Measurements from ENCODE around the gene KMT2E. TPM values are rescaled to one million over a fixed set of nuclear protein-coding genes. Genes with fewer than 3 reads are reported as not detected.

KMT2E gene
- total and polyA plus RNA-seq, 4 donors = 20.3 to 277 (median 62.8) TPM

- no peak overlapping the region for H3K9ac ChIP-seq (ENCODE audit: insufficient read depth in 1 of 2, low read length in 2 of 2)
- H3K4me3 ChIP-seq = no peak overlapping the region
- DNase-seq (peak in 1 of 3 donors; percentile 44), ATAC-seq (ENCODE audit: insufficient read depth, low FRiP score) (peak; percentile 64)
- H3K4me1 ChIP-seq (ENCODE audit: control insufficient read depth in 5 of 5, insufficient read depth in 5 of 5, low read length in 5 of 5) = peaks cover 0 to 9% (median 6%) of the 10 kb centered on the region in 5 donors
- H3K27ac ChIP-seq (ENCODE audit: low read depth in 1 of 2, low read length in 1 of 2) = peak overlapping the region; percentile 47 to 86
- H3K9me3 ChIP-seq (ENCODE audit: control insufficient read depth in 4 of 4, insufficient read depth in 3 of 4, low read length in 3 of 4) = no peaks in the 10 kb centered on the region
- no peak for TF ChIP-seq CTCF (IDR thresholded peaks at IDR 0.05; ENCODE audit: control extremely low read depth, extremely low read depth)
- H3K27me3 ChIP-seq (ENCODE audit: control insufficient read depth in 3 of 3, insufficient read depth in 3 of 3, low read length in 2 of 3) = no peaks in the 10 kb centered on the region
- no peaks in the 10 kb centered on the region for H3K36me3 ChIP-seq (ENCODE audit: control insufficient read depth in 4 of 4, insufficient read depth in 4 of 4, low read length in 4 of 4)
- WGBS, 2 donors = 60 to 81% methylated on average over 3 of the region's 3 CpGs
Measured at GRCh38 chr7:104971290-104972071, 42.5 kb upstream of the KMT2E start.

GRCh38 chr7:104972500-104972899 lies 41.5 kb upstream of the KMT2E start:
- no peak overlapping the region for H3K4me3 ChIP-seq
- peaks cover 0 to 10% (median 6%) of the 10 kb centered on the region in 5 donors for H3K4me1 ChIP-seq (ENCODE audit: control insufficient read depth in 5 of 5, insufficient read depth in 5 of 5, low read length in 5 of 5)
- WGBS, 2 donors = 77 to 93% methylated on average over 5 of the region's 5 CpGs
- H3K9me3 ChIP-seq (ENCODE audit: control insufficient read depth in 4 of 4, insufficient read depth in 3 of 4, low read length in 3 of 4) = no peaks in the 10 kb centered on the region
- ATAC-seq (ENCODE audit: insufficient read depth, low FRiP score) (no peak), DNase-seq (no peak)
- no peak for TF ChIP-seq CTCF (IDR thresholded peaks at IDR 0.05; ENCODE audit: control extremely low read depth, extremely low read depth)
- no peaks in the 10 kb centered on the region for H3K27me3 ChIP-seq (ENCODE audit: control insufficient read depth in 3 of 3, insufficient read depth in 3 of 3, low read length in 2 of 3)
- no peak overlapping the region for H3K9ac ChIP-seq (ENCODE audit: insufficient read depth in 1 of 2, low read length in 2 of 2)
- no peak overlapping the region for H3K27ac ChIP-seq (ENCODE audit: low read depth in 1 of 2, low read length in 1 of 2)
- peaks cover 0 to 2% (median 0%) of the 10 kb centered on the region in 4 donors for H3K36me3 ChIP-seq (ENCODE audit: control insufficient read depth in 4 of 4, insufficient read depth in 4 of 4, low read length in 4 of 4)

GRCh38 chr7:104973227-104973626 lies 40.8 kb upstream of the KMT2E start:
- Histone ChIP-seq H3K4me3 (no peak overlapping the region), H3K9ac (ENCODE audit: insufficient read depth in 1 of 2, low read length in 2 of 2) (no peak overlapping the region), H3K4me1 (ENCODE audit: control insufficient read depth in 5 of 5, insufficient read depth in 5 of 5, low read length in 5 of 5) (peaks cover 4 to 14% (median 8%) of the 10 kb centered on the region in 5 donors), H3K36me3 (ENCODE audit: control insufficient read depth in 4 of 4, insufficient read depth in 4 of 4, low read length in 4 of 4) (peaks cover 0 to 2% (median 0%) of the 10 kb centered on the region in 4 donors), H3K27ac (ENCODE audit: low read depth in 1 of 2, low read length in 1 of 2) (peak overlapping the region; percentile 53 to 81), H3K27me3 (ENCODE audit: control insufficient read depth in 3 of 3, insufficient read depth in 3 of 3, low read length in 2 of 3) (no peaks in the 10 kb centered on the region), H3K9me3 (ENCODE audit: control insufficient read depth in 4 of 4, insufficient read depth in 3 of 4, low read length in 3 of 4) (no peaks in the 10 kb centered on the region)
- 84 to 93% methylated on average over 2 of the region's 2 CpGs for WGBS, 2 donors
- DNase-seq = no peak
- no peak for ATAC-seq (ENCODE audit: insufficient read depth, low FRiP score)
- no peak for TF ChIP-seq CTCF (IDR thresholded peaks at IDR 0.05; ENCODE audit: control extremely low read depth, extremely low read depth)

Data from lung (tissue), 12 donors.